Ovary (tissue), 3 donors: ENCODE results near the gene FADD.

ENCODE experiments used
- CTCF ChIP-seq, 3 donors: fragments of 450-650 bp in 2 of 3; fragments of 200-600 bp in 1 of 3; IDR thresholded peaks; one replicate each; pipeline versions ENCODE4 v1.5.1 to v1.8.0; 2016 to 2022; ENCODE audit warnings: antibody characterized with exemption in 3 of 3, mild to moderate bottlenecking in 1 of 3
- EP300 ChIP-seq: sonication (generic); formaldehyde crosslinking; IDR thresholded peaks from one replicate; pipeline ENCODE4 v1.6.1; 2017; ENCODE audit warnings: antibody characterized with exemption
- POLR2A ChIP-seq: fragments of 450-650 bp; IDR thresholded peaks from one replicate; pipeline ENCODE4 v1.6.1; 2017; ENCODE audit warnings: antibody characterized with exemption, mild to moderate bottlenecking, moderate library complexity
- donor health status: DM: no; HTN: no; CAD: no.

GRCh38 chr11:70200212-70200844 lies 2.8 kb upstream of the FADD start:
- no peak for TF ChIP-seq CTCF (IDR thresholded peaks at IDR 0.05)
- TF ChIP-seq EP300: no peak
- no peak for TF ChIP-seq POLR2A
